OCI-LY1 (cell line): Measurements from ENCODE around the gene MMP14.
"Not testable (repeated sequence)": the region's sequence is repeated elsewhere in the genome, so short reads cannot be mapped to it uniquely, and the experiment has no call there.

Experiments
- H2AFZ ChIP-seq: fragments of 200-600 bp; sonication (generic), shearing (Covaris generic); 2 replicates; pipeline ENCODE4 v1.6.0; 2014; ENCODE audit warnings: antibody characterized with exemption, mild to moderate bottlenecking, low read length
- H3F3A ChIP-seq: fragments of 200-600 bp; sonication (generic), shearing (Covaris generic); 2 replicates; pipeline ENCODE4 v1.6.0; 2014; ENCODE audit warnings: mild to moderate bottlenecking, antibody characterized with exemption, low read length, moderate library complexity; ENCODE audit not compliant: insufficient read depth
- H3K27ac ChIP-seq: fragments of 200-600 bp; sonication (generic); 2 replicates; pipeline ENCODE4 v1.5.1; 2014; ENCODE audit warnings: low read length, mixed run types, mild to moderate bottlenecking, low read depth; ENCODE audit not compliant: poor library complexity, severe bottlenecking
- H3K27me3 ChIP-seq: fragments of 200-600 bp; sonication (generic); 2 replicates; pipeline ENCODE4 v1.6.0; 2014; ENCODE audit warnings: antibody characterized with exemption, mild to moderate bottlenecking, low read length, moderate library complexity; ENCODE audit not compliant: insufficient read depth
- H3K36me3 ChIP-seq: fragments of 200-600 bp; sonication (generic); 2 replicates; pipeline ENCODE4 v1.6.1; 2014; ENCODE audit warnings: mild to moderate bottlenecking, antibody characterized with exemption, low read length, moderate library complexity, mixed read lengths; ENCODE audit not compliant: insufficient read depth
- H3K4me1 ChIP-seq: fragments of 200-600 bp; sonication (generic); 2 replicates; pipeline ENCODE4 v1.5.1; 2014; ENCODE audit warnings: mild to moderate bottlenecking, low read length, moderate library complexity; ENCODE audit not compliant: insufficient read depth, severe bottlenecking
- H3K4me2 ChIP-seq: fragments of 200-600 bp; sonication (generic), shearing (Covaris generic); 2 replicates; pipeline ENCODE4 v1.6.1; 2014; ENCODE audit warnings: low read length
- H3K4me3 ChIP-seq: fragments of 200-600 bp; sonication (generic); 2 replicates; pipeline ENCODE4 v1.5.1; 2014; ENCODE audit warnings: low read length, low read depth, mild to moderate bottlenecking, mixed read lengths; ENCODE audit not compliant: poor library complexity, severe bottlenecking
- H3K79me2 ChIP-seq: fragments of 200-600 bp; shearing (Covaris generic); 2 replicates; pipeline ENCODE4 v1.6.1; 2016; ENCODE audit warnings: mixed run types, low read length, mixed read lengths; ENCODE audit not compliant: insufficient read depth
- H3K9ac ChIP-seq: fragments of 200-600 bp; sonication (generic), shearing (Covaris generic); 2 replicates; pipeline ENCODE4 v1.6.1; 2014; ENCODE audit warnings: mild to moderate bottlenecking, low read length, mixed read lengths
- H3K9me2 ChIP-seq: fragments of 200-600 bp; sonication (generic), shearing (Covaris generic); 2 replicates; pipeline ENCODE4 v1.6.1; 2014; ENCODE audit warnings: low read depth, mild to moderate bottlenecking, low read length, mixed read lengths
- H3K9me3 ChIP-seq: fragments of 200-600 bp; shearing (Covaris generic); 2 replicates; pipeline ENCODE4 v1.6.1; 2014; ENCODE audit warnings: low read length, mixed read lengths
- H4K20me1 ChIP-seq: fragments of 200-600 bp; sonication (generic), shearing (Covaris generic); 2 replicates; pipeline ENCODE4 v1.6.0; 2016; ENCODE audit warnings: mild to moderate bottlenecking, low read length; ENCODE audit not compliant: insufficient read depth
- CTCF ChIP-seq: fragments of 200-600 bp; sonication (generic), shearing (Covaris generic); IDR thresholded peaks from 2 replicates; pipeline ENCODE4 v1.5.1; 2017; ENCODE audit warnings: mild to moderate bottlenecking, antibody characterized with exemption, low read length, moderate library complexity, mixed read lengths
- EZH2 ChIP-seq: fragments of 200-600 bp; sonication (generic), shearing (Covaris generic); IDR thresholded peaks from 2 replicates; pipeline ENCODE4 v1.8.0; 2017; ENCODE audit warnings: borderline replicate concordance, mixed run types, mild to moderate bottlenecking, antibody characterized with exemption, low read length, moderate library complexity, mixed read lengths

Gene MMP14

GRCh38 chr14:22792158-22792557, 44.2 kb upstream of the MMP14 start:
- H3K27ac ChIP-seq: no peak overlapping the region
- no peaks in the 10 kb centered on the region for H3F3A ChIP-seq
- H2AFZ ChIP-seq: no peak overlapping the region
- TF ChIP-seq EZH2 (no peak), CTCF (no peak)
- peaks cover 4% of the 10 kb centered on the region; the same call in 1 of the 2 replicates for H3K9me3 ChIP-seq
- H3K4me2 ChIP-seq: no peak overlapping the region
- H3K79me2 ChIP-seq: no peaks in the 10 kb centered on the region
- H3K27me3 ChIP-seq: no peaks in the 10 kb centered on the region
- peaks cover 8% of the 10 kb centered on the region; the same call in 1 of the 2 replicates for H3K36me3 ChIP-seq
- no peak overlapping the region for H3K9ac ChIP-seq
- H4K20me1 ChIP-seq: no peaks in the 10 kb centered on the region
- no peaks in the 10 kb centered on the region for H3K9me2 ChIP-seq
- peaks cover 42% of the 10 kb centered on the region for H3K4me1 ChIP-seq
- no peak overlapping the region for H3K4me3 ChIP-seq

- not testable (repeated sequence) for H3F3A ChIP-seq, H3K9ac ChIP-seq, H2AFZ ChIP-seq, H3K27me3 ChIP-seq, H3K36me3 ChIP-seq, H3K27ac ChIP-seq, H3K4me2 ChIP-seq, H3K4me3 ChIP-seq, H3K9me3 ChIP-seq, H3K9me2 ChIP-seq, H4K20me1 ChIP-seq, H3K79me2 ChIP-seq
- peaks cover 48% of the 10 kb centered on the region for H3K4me1 ChIP-seq
Measured at GRCh38 chr14:22793550-22793949, 42.8 kb upstream of the MMP14 start.

GRCh38 chr14:22793976-22794375, 42.4 kb upstream of the MMP14 start:
- H3K79me2 ChIP-seq: no peaks in the 10 kb centered on the region
- H3K27ac ChIP-seq: no peak overlapping the region
- H3K9ac ChIP-seq: no peak overlapping the region
- H3K9me3 ChIP-seq: peaks cover 4% of the 10 kb centered on the region; the same call in 1 of the 2 replicates
- no peaks in the 10 kb centered on the region for H3F3A ChIP-seq
- TF ChIP-seq CTCF: no peak
- no peak for TF ChIP-seq EZH2
- no peaks in the 10 kb centered on the region for H3K9me2 ChIP-seq
- H3K4me2 ChIP-seq: no peak overlapping the region
- H3K36me3 ChIP-seq: peaks cover 8% of the 10 kb centered on the region; the same call in 1 of the 2 replicates
- H3K4me3 ChIP-seq: no peak overlapping the region
- no peak overlapping the region for H2AFZ ChIP-seq
- peaks cover 48% of the 10 kb centered on the region for H3K4me1 ChIP-seq
- no peaks in the 10 kb centered on the region for H4K20me1 ChIP-seq
- H3K27me3 ChIP-seq: no peaks in the 10 kb centered on the region

GRCh38 chr14:22794551-22794951, 41.8 kb upstream of the MMP14 start:
- peaks cover 4% of the 10 kb centered on the region; the same call in 1 of the 2 replicates for H3K9me3 ChIP-seq
- no peaks in the 10 kb centered on the region for H3K79me2 ChIP-seq
- H4K20me1 ChIP-seq: no peaks in the 10 kb centered on the region
- no peak overlapping the region for H3K4me3 ChIP-seq
- H3K4me1 ChIP-seq: peaks cover 46% of the 10 kb centered on the region
- no peak overlapping the region for H3K9ac ChIP-seq
- H3K9me2 ChIP-seq: no peaks in the 10 kb centered on the region
- peak overlapping the region; percentile 16 for H3K27ac ChIP-seq
- peaks cover 8% of the 10 kb centered on the region; the same call in 1 of the 2 replicates for H3K36me3 ChIP-seq
- TF ChIP-seq EZH2: no peak
- H3K27me3 ChIP-seq: no peaks in the 10 kb centered on the region
- no peaks in the 10 kb centered on the region for H3F3A ChIP-seq
- peak overlapping the region; percentile 28 for H3K4me2 ChIP-seq
- H2AFZ ChIP-seq: no peak overlapping the region
